Vagina (tissue), 2 donors: ENCODE data around the gene PALLD. TPM values are rescaled to one million over a fixed set of nuclear protein-coding genes. Genes with fewer than 3 reads are reported as not detected.

Experiments
- DNase-seq, 2 donors: peaks; one replicate each; pipeline ENCODE4 v3.0.0-alpha.2; 2017; ENCODE audit errors: extremely low spot score in 2 of 2
- H3K27ac ChIP-seq: fragments of 200-600 bp; sonication (generic); one replicate; pipeline ENCODE4 v1.5.1; 2019
- H3K27me3 ChIP-seq: fragments of 200-600 bp; sonication (generic); one replicate; pipeline ENCODE4 v1.5.1; 2019
- H3K36me3 ChIP-seq, 2 donors: fragments of 200-600 bp; sonication (generic); one replicate each; pipeline ENCODE4 v1.5.1; 2017 to 2019
- H3K4me1 ChIP-seq: fragments of 200-600 bp; sonication (generic); one replicate; pipeline ENCODE4 v1.5.1; 2019
- H3K4me3 ChIP-seq, 2 donors: fragments of 200-600 bp; sonication (generic); 1 replicate in 1 of 2; 2 replicates in 1 of 2; pipeline ENCODE4 v1.5.1; 2016 to 2019
- H3K9me3 ChIP-seq: fragments of 200-600 bp; sonication (generic); one replicate; pipeline ENCODE4 v1.5.1; 2019
- CTCF ChIP-seq, 3 experiments: fragments of 450-650 bp in 2 of 3; fragments of 200-600 bp in 1 of 3; sonication (generic) in 1 of 3; IDR thresholded peaks; one replicate each; pipeline ENCODE4 v1.5.1; 2017 to 2019; ENCODE audit warnings: antibody characterized with exemption in 3 of 3, mild to moderate bottlenecking in 2 of 3, moderate library complexity in 2 of 3
- POLR2A ChIP-seq, 2 donors: fragments of 450-650 bp; IDR thresholded peaks; one replicate each; pipeline ENCODE4 v1.6.1; 2017; ENCODE audit warnings: antibody characterized with exemption in 2 of 2, mild to moderate bottlenecking in 2 of 2, moderate library complexity in 2 of 2
- POLR2AphosphoS5 ChIP-seq, 2 donors: sonication (generic); formaldehyde crosslinking; IDR thresholded peaks; one replicate each; pipeline ENCODE4 v1.9.0; 2017; ENCODE audit warnings: antibody characterized with exemption in 2 of 2, mild to moderate bottlenecking in 2 of 2, low read depth in 1 of 2; ENCODE audit not compliant: insufficient read depth in 1 of 2
- intact Hi-C: fragments of 100-400 bp; cut with DNase I; formaldehyde crosslinking; loops from one replicate; pipeline ENCODE4 v1.15.1; 2023
- total RNA-seq: library from RNA; depleted of rRNA; stranded (reverse); fragments of >200 nt; gene quantifications from one replicate; pipeline ENCODE4 v1.2.3, GENCODE V29; 2016

Gene PALLD
- total RNA-seq, 1 donor from 2014 or later, result 229 TPM

- Histone ChIP-seq H3K27me3 (no peaks in the 10 kb centered on the region), H3K36me3 (peaks cover 0 to 4% of the 10 kb centered on the region in 2 donors), H3K27ac (peak overlapping the region; percentile 77), H3K4me1 (peaks cover 82% of the 10 kb centered on the region), H3K9me3 (no peaks in the 10 kb centered on the region), H3K4me3 (no peak overlapping the region)
- DNase-seq, result no peak
- TF ChIP-seq CTCF (IDR thresholded peaks at IDR 0.05) (no peak), POLR2AphosphoS5 (IDR thresholded peaks at IDR 0.05; ENCODE audit: insufficient read depth in 1 of 2, low read depth in 1 of 2) (peak; percentile 67 to 72)
- intact Hi-C loops, result no loop called here
Measured at GRCh38 chr4:168854350-168854921, 357.6 kb downstream of the PALLD start.

- intact Hi-C loops, result no loop called here
- no peak overlapping the region for H3K4me3 ChIP-seq
- peaks cover 79% of the 10 kb centered on the region for H3K4me1 ChIP-seq
Measured at GRCh38 chr4:168856312-168856711, 359.5 kb downstream of the PALLD start.

GRCh38 chr4:168857009-168857408 is 360.2 kb downstream of the PALLD start:
- Histone ChIP-seq H3K4me3 (no peak overlapping the region), H3K9me3 (no peaks in the 10 kb centered on the region), H3K4me1 (peaks cover 80% of the 10 kb centered on the region), H3K36me3 (peaks cover 0 to 4% of the 10 kb centered on the region in 2 donors), H3K27ac (peak overlapping the region; percentile 77), H3K27me3 (no peaks in the 10 kb centered on the region)
- intact Hi-C loops, result no loop called here
- no peak for TF ChIP-seq POLR2AphosphoS5 (IDR thresholded peaks at IDR 0.05; ENCODE audit: insufficient read depth in 1 of 2, low read depth in 1 of 2)
- no peak for TF ChIP-seq CTCF (IDR thresholded peaks at IDR 0.05)
- no peak for DNase-seq

More at GRCh38 chr4:168856312-168856711, 359.5 kb downstream of the PALLD start:
- Histone ChIP-seq H3K9me3 (no peaks in the 10 kb centered on the region), H3K27me3 (no peaks in the 10 kb centered on the region), H3K36me3 (peaks cover 0 to 4% of the 10 kb centered on the region in 2 donors), H3K27ac (peak overlapping the region; percentile 77)
- no peak for DNase-seq
- TF ChIP-seq POLR2A (IDR thresholded peaks at IDR 0.05), result no peak
- no peak for TF ChIP-seq CTCF (IDR thresholded peaks at IDR 0.05)
- no peak for TF ChIP-seq POLR2AphosphoS5 (IDR thresholded peaks at IDR 0.05; ENCODE audit: insufficient read depth in 1 of 2, low read depth in 1 of 2)

GRCh38 chr4:168857546-168858314 is 360.9 kb downstream of the PALLD start:
- intact Hi-C loops, result no loop called here
- Histone ChIP-seq H3K27ac (peak overlapping the region; percentile 77), H3K4me3 (no peak overlapping the region), H3K4me1 (peaks cover 74% of the 10 kb centered on the region), H3K9me3 (no peaks in the 10 kb centered on the region), H3K36me3 (peaks cover 0 to 5% of the 10 kb centered on the region in 2 donors), H3K27me3 (no peaks in the 10 kb centered on the region)
- DNase-seq, result no peak
- TF ChIP-seq POLR2A (IDR thresholded peaks at IDR 0.05), result no peak
- TF ChIP-seq POLR2AphosphoS5 (IDR thresholded peaks at IDR 0.05; ENCODE audit: insufficient read depth in 1 of 2, low read depth in 1 of 2), result no peak
- no peak for TF ChIP-seq CTCF (IDR thresholded peaks at IDR 0.05)

GRCh38 chr4:168859100-168859499 is 362.2 kb downstream of the PALLD start:
- Histone ChIP-seq H3K4me1 (peaks cover 63% of the 10 kb centered on the region), H3K27ac (peak overlapping the region; percentile 56), H3K4me3 (no peak overlapping the region), H3K36me3 (peaks cover 0 to 11% of the 10 kb centered on the region in 2 donors), H3K9me3 (no peaks in the 10 kb centered on the region), H3K27me3 (no peaks in the 10 kb centered on the region)
- no peak for DNase-seq
- intact Hi-C loops, result no loop called here
- TF ChIP-seq CTCF (IDR thresholded peaks at IDR 0.05), result no peak
- TF ChIP-seq POLR2A (IDR thresholded peaks at IDR 0.05), result no peak
- TF ChIP-seq POLR2AphosphoS5 (IDR thresholded peaks at IDR 0.05; ENCODE audit: insufficient read depth in 1 of 2, low read depth in 1 of 2), result no peak
